Urinary bladder (tissue), 4 donors: ENCODE data around the gene MYH9. TPM values are rescaled to one million over a fixed set of nuclear protein-coding genes. Genes with fewer than 3 reads are reported as not detected.
A peak's percentile ranks its signal among the peaks of the same experiment; 100 is the strongest.
"Not testable (repeated sequence)": the region's sequence is repeated elsewhere in the genome, so short reads cannot be mapped to it uniquely, and the experiment has no call there.

Experiments
- DNase-seq: peaks from one replicate; pipeline ENCODE4 v3.0.0-alpha.2; 2015; ENCODE audit errors: extremely low spot score
- H3K27ac ChIP-seq: one replicate; pipeline ENCODE4 v1.5.1; 2013; ENCODE audit warnings: low read depth, mild to moderate bottlenecking, moderate library complexity
- H3K36me3 ChIP-seq: one replicate; pipeline ENCODE4 v1.6.1; 2013; ENCODE audit warnings: mild to moderate bottlenecking, moderate library complexity; ENCODE audit not compliant: insufficient read depth
- H3K4me1 ChIP-seq: one replicate; pipeline ENCODE4 v1.6.1; 2013; ENCODE audit warnings: mild to moderate bottlenecking, moderate library complexity; ENCODE audit not compliant: insufficient read depth
- H3K4me3 ChIP-seq: one replicate; pipeline ENCODE4 v1.5.1; 2013; ENCODE audit warnings: low read depth, low read length
- WGBS: extraction: QIAGEN DNeasy Blood & Tissue Kit; methylation state at CpG from one replicate; pipeline ENCODE4 v1.1.7; 2013; 5-methylcytosine and 5-hydroxymethylcytosine counted together
- polyA plus RNA-seq: library from polyadenylated mRNA; stranded (reverse); fragments of 200-250 nt; gene quantifications from one replicate; pipeline ENCODE4 v1.2.3, GENCODE V29; 2013
- total RNA-seq: library from RNA; depleted of rRNA; stranded (reverse); fragments of >200 nt; gene quantifications from one replicate; pipeline ENCODE4 v1.2.3, GENCODE V29; 2014
- donor health status: healthy with polysubstance abuse.
- donor health status: healthy.

Gene MYH9
- total and polyA plus RNA-seq, 2 donors, result 150 to 258 TPM

GRCh38 chr22:36405671-36406538 is 18.1 kb upstream of the MYH9 start:
- Histone ChIP-seq H3K27ac (peak overlapping the region; percentile 39), H3K36me3 (no peaks in the 10 kb centered on the region), H3K4me1 (no peaks in the 10 kb centered on the region), H3K4me3 (no peak overlapping the region)
- WGBS, result 70% methylated on average over 9 of the region's 9 CpGs
- DNase-seq, result no peak

- no peak for DNase-seq
- Histone ChIP-seq H3K36me3 (no peaks in the 10 kb centered on the region), H3K27ac (peak overlapping the region; percentile 39), H3K4me3 (no peak overlapping the region), H3K4me1 (no peaks in the 10 kb centered on the region)
- WGBS, result 92% methylated on average over 6 of the region's 6 CpGs
These were observed 17.5 kb upstream of the MYH9 start for GRCh38 chr22:36405221-36405661.

DNA sequence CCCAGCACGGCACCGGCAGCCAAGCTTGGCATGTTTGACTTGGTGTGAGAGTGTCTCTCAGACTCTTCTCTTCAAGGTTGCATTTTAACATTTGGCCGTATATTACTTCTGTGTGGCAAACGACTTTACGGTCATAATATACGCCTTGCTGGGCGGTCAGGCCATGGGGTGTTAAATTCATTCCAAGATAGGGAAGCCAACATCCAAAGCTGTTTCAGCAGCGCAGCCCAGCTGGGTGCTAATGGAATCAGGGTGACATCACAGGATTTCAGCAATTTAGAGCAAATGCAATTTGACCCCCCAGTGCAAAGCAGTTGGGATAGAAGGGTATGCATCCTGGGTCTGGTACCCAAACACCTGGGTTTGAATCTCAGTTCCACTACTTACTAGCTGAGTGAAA is 16.7 kb upstream of the MYH9 start:
- WGBS, result 80% methylated on average over 8 of the region's 8 CpGs
- H3K36me3 ChIP-seq, result no peaks in the 10 kb centered on the region
- no peak overlapping the region for H3K27ac ChIP-seq
- no peaks in the 10 kb centered on the region for H3K4me1 ChIP-seq
- no peak overlapping the region for H3K4me3 ChIP-seq
- DNase-seq, result no peak

- no peaks in the 10 kb centered on the region for H3K4me1 ChIP-seq
- no peak overlapping the region for H3K4me3 ChIP-seq
- no peaks in the 10 kb centered on the region for H3K36me3 ChIP-seq
- H3K27ac ChIP-seq, result no peak overlapping the region
- no peak for DNase-seq
- WGBS, result 72% methylated on average over 3 of the region's 3 CpGs
These were observed 11.7 kb upstream of the MYH9 start for GRCh38 chr22:36399472-36399778.

GRCh38 chr22:36398601-36399471 is 11.1 kb upstream of the MYH9 start:
- no peak overlapping the region for H3K27ac ChIP-seq
- no peaks in the 10 kb centered on the region for H3K4me1 ChIP-seq
- no peak overlapping the region for H3K4me3 ChIP-seq
- no peaks in the 10 kb centered on the region for H3K36me3 ChIP-seq
- DNase-seq, result no peak
- 84% methylated on average over 10 of the region's 10 CpGs for WGBS

DNA sequence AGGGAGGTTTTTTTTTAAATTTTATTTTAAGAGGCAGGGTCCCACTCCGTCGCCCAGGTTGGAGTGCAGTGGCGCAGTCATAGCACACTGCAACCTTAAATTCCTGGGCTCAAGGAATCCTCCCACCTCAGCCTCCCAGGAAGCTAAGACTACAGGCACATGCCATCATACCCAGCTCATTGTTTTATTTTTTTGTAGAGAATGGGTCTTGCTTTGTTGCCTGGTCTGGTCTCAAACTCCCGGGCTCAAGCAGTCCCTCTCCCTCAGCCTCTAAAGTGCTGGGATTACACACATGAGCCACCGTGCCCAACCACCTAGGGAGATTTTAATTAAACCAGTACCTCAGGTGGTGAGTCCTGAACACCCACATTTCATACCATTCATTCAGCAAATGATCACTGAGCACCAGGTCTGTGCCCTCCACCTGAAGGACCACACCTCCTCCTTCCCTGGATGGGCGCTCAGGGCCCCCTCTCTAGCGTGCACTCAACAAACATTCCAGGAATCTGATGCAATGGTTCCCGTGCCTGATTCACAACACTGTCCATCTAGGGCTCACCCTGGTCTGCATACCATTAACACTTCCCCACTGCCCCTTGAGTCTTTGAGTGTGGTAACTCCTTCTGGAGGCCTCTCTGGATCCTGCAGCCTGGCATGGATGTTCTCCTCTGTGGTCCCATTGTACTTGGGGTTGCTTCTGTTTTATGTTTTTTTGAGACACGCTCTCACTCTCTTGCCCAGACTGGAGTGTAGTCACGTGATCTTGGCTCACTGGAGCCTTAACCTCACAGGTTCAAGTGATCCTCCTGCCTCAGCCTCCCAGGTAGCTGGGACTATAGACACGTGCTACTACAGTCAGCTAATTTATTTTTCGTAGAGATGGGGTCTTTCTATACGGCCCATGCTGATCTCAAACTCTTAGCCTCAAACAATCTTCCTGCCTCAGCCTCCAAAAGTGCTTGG is 9.6 kb upstream of the MYH9 start:
- no peak for DNase-seq
- Histone ChIP-seq H3K36me3 (no peaks in the 10 kb centered on the region), H3K4me1 (no peaks in the 10 kb centered on the region), H3K27ac (no peak overlapping the region), H3K4me3 (no peak overlapping the region)
- 81% methylated on average over 13 of the region's 13 CpGs for WGBS

DNA sequence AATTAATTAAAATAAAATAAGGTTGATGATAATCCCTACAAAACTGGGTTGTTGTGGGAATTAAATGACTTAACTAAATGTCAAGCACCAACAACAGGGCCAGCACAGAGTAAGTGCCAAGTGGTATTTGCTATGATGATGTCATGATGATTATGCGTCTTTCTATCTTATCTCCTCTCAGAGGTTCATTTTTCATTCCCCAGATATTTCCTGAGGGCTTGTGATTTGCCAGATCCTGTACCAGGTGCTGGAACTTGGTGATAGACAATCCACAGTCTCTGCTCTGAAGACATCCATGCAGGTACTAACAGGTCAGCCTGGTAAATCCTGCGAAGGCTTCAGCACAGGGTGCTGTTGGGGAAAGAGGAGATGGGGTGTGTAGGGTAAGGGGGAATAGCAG is 8.1 kb upstream of the MYH9 start:
- DNase-seq, result no peak
- Histone ChIP-seq H3K4me3 (no peak overlapping the region), H3K4me1 (no peaks in the 10 kb centered on the region), H3K27ac (no peak overlapping the region), H3K36me3 (no peaks in the 10 kb centered on the region)
- WGBS, result 48% methylated on average over 2 of the region's 2 CpGs

- Histone ChIP-seq H3K36me3 (no peaks in the 10 kb centered on the region), H3K4me3 (no peak overlapping the region), H3K4me1 (no peaks in the 10 kb centered on the region), H3K27ac (no peak overlapping the region)
- no peak for DNase-seq
- 74% methylated on average over 12 of the region's 12 CpGs for WGBS
These were observed 7.5 kb upstream of the MYH9 start for GRCh38 chr22:36395055-36395849.

DNA sequence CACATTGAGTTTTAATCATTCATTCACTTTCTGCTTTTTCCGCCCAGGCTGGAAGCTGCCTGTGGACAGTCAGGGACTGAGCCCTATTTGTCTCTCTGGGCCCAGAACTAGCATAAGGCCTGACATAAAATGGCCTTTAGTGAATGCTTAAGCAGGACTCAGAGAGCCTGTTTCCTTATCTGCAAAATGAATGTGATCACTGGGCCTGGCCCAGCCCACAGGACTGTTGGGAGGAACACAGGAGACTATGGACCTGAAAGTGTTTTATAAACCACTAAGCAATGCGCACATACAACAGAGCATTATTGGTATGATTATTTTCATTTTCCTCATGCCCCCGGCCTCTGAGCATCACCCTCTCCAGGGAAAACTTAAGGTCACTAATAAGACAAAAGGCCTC is 3.9 kb upstream of the MYH9 start:
- Histone ChIP-seq H3K27ac (no peak overlapping the region), H3K4me1 (no peaks in the 10 kb centered on the region), H3K36me3 (no peaks in the 10 kb centered on the region), H3K4me3 (no peak overlapping the region)
- WGBS, result 94% methylated on average over 3 of the region's 3 CpGs
- no peak for DNase-seq

DNA sequence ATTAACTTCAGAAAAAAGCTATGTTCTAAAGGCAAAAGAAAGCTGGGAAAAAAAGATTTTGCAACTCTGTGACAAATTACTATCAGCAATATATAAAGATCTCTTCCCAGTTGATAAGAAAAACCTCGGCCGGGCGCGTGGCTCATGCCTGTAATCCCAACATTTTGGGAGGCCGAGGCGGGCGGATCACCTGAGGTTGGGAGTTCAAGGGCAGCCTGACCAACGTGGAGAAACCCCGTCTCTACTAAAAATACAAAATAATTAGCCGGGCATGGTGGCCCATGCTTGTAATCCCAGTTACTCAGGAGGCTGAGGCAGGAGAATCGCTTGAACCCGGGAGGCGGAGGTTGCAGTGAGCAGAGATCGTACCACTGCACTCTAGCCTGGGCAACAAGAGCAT is 1.4 kb upstream of the MYH9 start:
- H3K27ac ChIP-seq, DNase-seq, H3K36me3 ChIP-seq, H3K4me1 ChIP-seq, H3K4me3 ChIP-seq: not testable (repeated sequence)
- WGBS, result 64% methylated on average over 14 of the region's 14 CpGs

GRCh38 chr22:36387709-36387958 is 133 bp downstream of the MYH9 start:
- no peaks in the 10 kb centered on the region for H3K4me1 ChIP-seq
- H3K27ac ChIP-seq, result peak overlapping the region; percentile 94
- no peak for DNase-seq
- H3K4me3 ChIP-seq, result peak overlapping the region; percentile 95
- WGBS, result under 1% methylated on average over 31 of the region's 31 CpGs
- H3K36me3 ChIP-seq, result no peaks in the 10 kb centered on the region

DNA sequence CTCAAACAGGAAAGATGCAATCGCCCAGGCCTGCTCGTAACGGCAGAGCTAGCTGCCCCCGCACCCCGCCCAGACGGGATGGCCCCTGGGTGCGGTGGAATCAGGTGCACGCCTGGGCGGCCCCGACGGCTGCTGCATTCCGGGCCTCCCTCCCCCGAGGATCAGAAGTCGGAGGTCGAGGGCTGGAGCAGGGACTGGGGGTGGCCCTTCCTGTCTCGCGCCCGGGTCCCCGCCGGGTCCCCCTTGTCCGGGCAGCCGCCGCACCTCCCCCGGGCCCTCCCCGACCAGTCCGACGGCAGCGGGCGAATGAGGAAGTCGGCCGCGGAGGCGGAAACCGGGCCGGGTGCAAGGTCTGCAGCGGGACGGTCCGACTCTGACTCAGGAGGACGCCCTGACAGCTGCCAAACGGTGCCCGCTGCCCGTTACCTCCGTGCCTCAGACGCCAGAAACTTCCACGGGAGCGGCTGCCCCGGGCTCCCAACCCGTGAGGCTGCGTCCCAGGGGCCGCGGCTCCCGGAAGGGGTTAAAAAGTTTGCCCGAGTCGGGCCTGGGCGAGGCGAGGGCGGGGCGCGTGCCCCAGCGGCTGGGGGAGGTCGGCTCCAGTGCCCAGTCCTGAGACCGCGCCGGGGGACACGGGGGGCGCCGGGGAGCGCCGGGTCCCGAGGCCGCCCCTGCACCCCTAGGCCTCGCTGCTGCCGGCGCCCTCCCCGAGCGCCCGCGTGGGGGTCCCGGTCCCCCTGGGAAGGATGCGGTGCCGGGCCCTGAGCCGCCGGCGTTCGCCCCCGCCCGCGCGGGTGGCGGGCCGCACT is 663 bp downstream of the MYH9 start:
- DNase-seq, result no peak
- under 1% methylated on average over 91 of the region's 91 CpGs for whole genome bisulfite sequencing
- Histone ChIP-seq H3K4me3 (peak overlapping the region; percentile 95), H3K36me3 (no peaks in the 10 kb centered on the region), H3K27ac (peak overlapping the region; percentile 94), H3K4me1 (no peaks in the 10 kb centered on the region)
